ENCODE results near the gene PAX5. TPM values are rescaled to one million over a fixed set of nuclear protein-coding genes. Genes with fewer than 3 reads are reported as not detected.

PAX5 gene
- total RNA-seq, 1 experiment from 2014 or later: not detected

DNA sequence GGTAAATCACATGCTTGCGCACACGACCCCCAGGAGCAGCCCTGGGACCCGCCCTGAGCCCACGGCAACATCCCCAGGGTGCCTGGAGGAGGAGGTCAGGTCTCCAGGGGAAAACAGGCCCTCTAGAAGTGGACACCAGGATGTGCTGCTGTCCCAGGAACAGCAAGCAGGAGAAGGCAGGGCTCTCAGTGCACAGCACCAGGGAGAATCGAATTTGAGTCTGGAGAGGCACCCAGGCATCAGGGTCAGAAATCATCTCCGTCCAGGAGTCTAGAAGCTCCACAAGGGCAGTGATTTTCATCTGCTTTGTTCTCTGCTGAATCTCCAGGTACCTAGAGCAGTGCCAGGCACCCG, 93.6 kb downstream of the PAX5 start:
- H3K79me2 ChIP-seq (ENCODE audit: low read depth): no peaks in the 10 kb centered on the region
- intact Hi-C loops (cut with micrococcal nuclease; ENCODE audit: unreplicated experiment): no loop called here
- peaks cover 10% of the 10 kb centered on the region; the same call in 1 of the 2 replicates for H3K4me1 ChIP-seq (replicated peaks; ENCODE audit: insufficient read depth)
- H3K27me3 ChIP-seq (ENCODE audit: insufficient read depth, low read depth): no peaks in the 10 kb centered on the region
- no peaks in the 10 kb centered on the region for H3K36me3 ChIP-seq (ENCODE audit: low read depth)
- H3K4me2 ChIP-seq: no peak overlapping the region
- ChIA-PET POLR2A (ENCODE audit: unreplicated experiment) (no interaction called here), CTCF (no interaction called here)
- no peak for DNase-seq
- H3F3A ChIP-seq (ENCODE audit: insufficient read depth, low read depth): no peaks in the 10 kb centered on the region
- no peak overlapping the region for H3K27ac ChIP-seq
- no peak for TF ChIP-seq CTCF (conservative IDR thresholded peaks at IDR 0.05)
- TF ChIP-seq EZH2 (IDR thresholded peaks at IDR 0.05; ENCODE audit: low read depth): no peak
- no TSS peak for BruUV-seq (replicated peaks)
- no peak overlapping the region for H3K4me3 ChIP-seq
- H3K9me2 ChIP-seq (ENCODE audit: insufficient read depth): no peaks in the 10 kb centered on the region
- no peak overlapping the region for H2AFZ ChIP-seq
- H3K9me3 ChIP-seq (ENCODE audit: insufficient read depth, low read depth): no peaks in the 10 kb centered on the region
- no peaks in the 10 kb centered on the region for H4K20me1 ChIP-seq (ENCODE audit: insufficient read depth)

DNA sequence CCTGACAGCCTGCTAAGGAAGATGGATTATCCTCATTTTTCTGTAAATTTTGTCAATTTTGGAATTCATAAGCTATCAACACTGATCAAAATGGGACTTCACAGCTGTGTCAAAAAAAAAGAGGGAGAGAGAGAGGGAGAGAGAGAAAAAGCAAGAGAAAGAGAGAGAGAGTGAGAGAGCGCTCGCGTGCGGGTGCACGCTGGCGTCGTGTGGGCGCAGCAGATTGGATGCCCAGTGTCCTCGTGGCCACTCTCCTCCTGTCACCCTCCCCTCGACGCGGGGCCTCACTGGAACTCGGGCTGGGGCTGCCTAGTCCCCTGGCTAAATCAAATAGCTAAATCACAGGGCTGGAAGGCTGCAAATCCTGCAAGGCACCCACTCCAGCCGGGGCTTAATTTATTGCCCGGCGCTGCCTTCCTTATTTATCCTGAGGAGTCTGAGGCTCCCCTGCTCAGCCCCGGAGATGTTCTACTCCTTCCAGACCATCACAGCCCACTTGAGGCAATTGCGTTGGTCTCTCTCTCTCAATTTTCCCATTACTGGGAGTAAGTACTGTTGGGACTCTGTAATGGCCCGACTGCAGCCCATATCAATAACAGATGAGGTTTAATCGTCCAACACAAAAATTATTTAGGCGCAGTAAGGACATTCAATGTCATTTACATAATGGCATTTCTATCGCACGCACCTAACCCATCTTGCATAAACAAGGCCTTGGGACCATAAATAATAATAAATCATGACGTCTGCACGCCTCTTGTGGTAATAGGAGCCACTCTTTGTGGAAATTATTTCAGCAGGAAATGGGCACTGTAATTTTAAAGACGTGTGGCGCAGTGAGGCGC, 94.2 kb downstream of the PAX5 start:
- no peak overlapping the region for H3K4me2 ChIP-seq
- H3K4me1 ChIP-seq (replicated peaks; ENCODE audit: insufficient read depth): peaks cover 10% of the 10 kb centered on the region; the same call in 1 of the 2 replicates
- TF ChIP-seq EZH2 (IDR thresholded peaks at IDR 0.05; ENCODE audit: low read depth) (no peak), CTCF (conservative IDR thresholded peaks at IDR 0.05) (no peak)
- no peak overlapping the region for H3K27ac ChIP-seq
- POLR2A ChIA-PET (ENCODE audit: unreplicated experiment): interaction anchor here (0.7 kb wide), 1 partner anchor 80 kb away, joined by 5 read pairs; no protein-coding TSS in a partner anchor
- H3K9me3 ChIP-seq (ENCODE audit: insufficient read depth, low read depth): no peaks in the 10 kb centered on the region
- H3F3A ChIP-seq (ENCODE audit: insufficient read depth, low read depth): no peaks in the 10 kb centered on the region
- no peaks in the 10 kb centered on the region for H3K79me2 ChIP-seq (ENCODE audit: low read depth)
- no peaks in the 10 kb centered on the region for H3K9me2 ChIP-seq (ENCODE audit: insufficient read depth)
- no peaks in the 10 kb centered on the region for H3K36me3 ChIP-seq (ENCODE audit: low read depth)
- intact Hi-C loops (cut with micrococcal nuclease; ENCODE audit: unreplicated experiment): no loop called here
- no peak overlapping the region for H3K4me3 ChIP-seq
- H3K27me3 ChIP-seq (ENCODE audit: insufficient read depth, low read depth): no peaks in the 10 kb centered on the region
- CTCF ChIA-PET: no interaction called here
- no peak for DNase-seq
- H4K20me1 ChIP-seq (ENCODE audit: insufficient read depth): no peaks in the 10 kb centered on the region
- no peak overlapping the region for H2AFZ ChIP-seq
- no TSS peak for BruUV-seq (replicated peaks)

- H3K4me1 ChIP-seq (replicated peaks; ENCODE audit: insufficient read depth): peaks cover 10% of the 10 kb centered on the region; the same call in 1 of the 2 replicates
- H3F3A ChIP-seq (ENCODE audit: insufficient read depth, low read depth): no peaks in the 10 kb centered on the region
- no peaks in the 10 kb centered on the region for H3K79me2 ChIP-seq (ENCODE audit: low read depth)
- DNase-seq: no peak
- no peak overlapping the region for H2AFZ ChIP-seq
- no peak overlapping the region for H3K27ac ChIP-seq
- no TSS peak for BruUV-seq (replicated peaks)
- H3K27me3 ChIP-seq (ENCODE audit: insufficient read depth, low read depth): no peaks in the 10 kb centered on the region
- no peak overlapping the region for H3K4me2 ChIP-seq
- H3K9me3 ChIP-seq (ENCODE audit: insufficient read depth, low read depth): no peaks in the 10 kb centered on the region
- no peaks in the 10 kb centered on the region for H3K36me3 ChIP-seq (ENCODE audit: low read depth)
- no peak overlapping the region for H3K4me3 ChIP-seq
- CTCF ChIA-PET: no interaction called here
- no peaks in the 10 kb centered on the region for H4K20me1 ChIP-seq (ENCODE audit: insufficient read depth)
- intact Hi-C loops (cut with micrococcal nuclease; ENCODE audit: unreplicated experiment): no loop called here
- POLR2A ChIA-PET (ENCODE audit: unreplicated experiment): interaction anchor here (0.7 kb wide), 1 partner anchor 80 kb away, joined by 5 read pairs; no protein-coding TSS in a partner anchor
- H3K9me2 ChIP-seq (ENCODE audit: insufficient read depth): no peaks in the 10 kb centered on the region
- TF ChIP-seq EZH2 (IDR thresholded peaks at IDR 0.05; ENCODE audit: low read depth) (no peak), CTCF (conservative IDR thresholded peaks at IDR 0.05) (no peak)
These were observed 94.9 kb downstream of the PAX5 start for GRCh38 chr9:36939214-36939613.
